ENCODE results near the gene OTUD4.

GRCh38 chr4:145107126-145107525 lies 73.3 kb downstream of the OTUD4 start:
- TF ChIP-seq CTCF (IDR thresholded peaks at IDR 0.05) (no peak), POLR2A (IDR thresholded peaks at IDR 0.05) (no peak), EP300 (IDR thresholded peaks at IDR 0.05) (no peak), POLR2AphosphoS5 (IDR thresholded peaks at IDR 0.05) (no peak)

Measured in suprapubic skin (tissue), 4 donors.